Rectal smooth muscle tissue (tissue), 1 donor: Measurements from ENCODE around the gene CSTPP1.
A peak's percentile ranks its signal among the peaks of the same experiment; 100 is the strongest.
"Not testable (repeated sequence)": the region's sequence is repeated elsewhere in the genome, so short reads cannot be mapped to it uniquely, and the experiment has no call there.

Source experiments
- H3K27ac ChIP-seq: one replicate; pipeline ENCODE4 v1.7.0; 2013; ENCODE audit warnings: low read depth, low read length, inconsistent platforms
- H3K27me3 ChIP-seq: one replicate; pipeline ENCODE4 v1.7.0; 2013; ENCODE audit warnings: low read length; ENCODE audit not compliant: control insufficient read depth, insufficient read depth
- H3K36me3 ChIP-seq: one replicate; pipeline ENCODE4 v1.7.0; 2013; ENCODE audit warnings: low read length; ENCODE audit not compliant: control insufficient read depth, insufficient read depth
- H3K4me1 ChIP-seq: one replicate; pipeline ENCODE4 v1.7.0; 2013; ENCODE audit warnings: low read length; ENCODE audit not compliant: control insufficient read depth, insufficient read depth
- H3K4me3 ChIP-seq: one replicate; pipeline ENCODE4 v1.7.0; 2013; ENCODE audit warnings: low read length
- H3K9ac ChIP-seq: one replicate; pipeline ENCODE4 v1.7.0; 2013; ENCODE audit warnings: low read length

The CSTPP1 gene

DNA sequence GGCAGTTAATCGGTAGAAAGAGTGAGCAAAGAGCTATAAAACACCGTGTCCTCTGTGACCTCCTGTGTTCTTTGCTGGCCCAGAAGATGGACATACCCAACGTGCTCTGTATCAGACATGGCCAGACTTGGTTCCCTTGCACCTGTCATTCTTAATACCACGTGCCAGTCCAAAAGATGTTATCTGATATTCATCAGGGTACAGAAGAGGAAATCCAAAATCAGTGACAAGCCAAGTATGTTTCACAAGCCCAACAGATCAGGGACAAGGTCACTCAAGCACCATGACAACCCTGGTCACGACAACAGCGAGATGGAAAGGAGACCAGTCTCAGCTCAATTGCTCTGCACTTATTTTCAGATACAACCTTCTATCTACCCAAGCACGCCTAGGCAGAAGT is 21.7 kb upstream of the CSTPP1 start:
- Histone ChIP-seq H3K4me3 (no peak overlapping the region), H3K27me3 (no peaks in the 10 kb centered on the region), H3K36me3 (no peaks in the 10 kb centered on the region), H3K27ac (no peak overlapping the region), H3K9ac (no peak overlapping the region), H3K4me1 (peaks cover 6% of the 10 kb centered on the region)

DNA sequence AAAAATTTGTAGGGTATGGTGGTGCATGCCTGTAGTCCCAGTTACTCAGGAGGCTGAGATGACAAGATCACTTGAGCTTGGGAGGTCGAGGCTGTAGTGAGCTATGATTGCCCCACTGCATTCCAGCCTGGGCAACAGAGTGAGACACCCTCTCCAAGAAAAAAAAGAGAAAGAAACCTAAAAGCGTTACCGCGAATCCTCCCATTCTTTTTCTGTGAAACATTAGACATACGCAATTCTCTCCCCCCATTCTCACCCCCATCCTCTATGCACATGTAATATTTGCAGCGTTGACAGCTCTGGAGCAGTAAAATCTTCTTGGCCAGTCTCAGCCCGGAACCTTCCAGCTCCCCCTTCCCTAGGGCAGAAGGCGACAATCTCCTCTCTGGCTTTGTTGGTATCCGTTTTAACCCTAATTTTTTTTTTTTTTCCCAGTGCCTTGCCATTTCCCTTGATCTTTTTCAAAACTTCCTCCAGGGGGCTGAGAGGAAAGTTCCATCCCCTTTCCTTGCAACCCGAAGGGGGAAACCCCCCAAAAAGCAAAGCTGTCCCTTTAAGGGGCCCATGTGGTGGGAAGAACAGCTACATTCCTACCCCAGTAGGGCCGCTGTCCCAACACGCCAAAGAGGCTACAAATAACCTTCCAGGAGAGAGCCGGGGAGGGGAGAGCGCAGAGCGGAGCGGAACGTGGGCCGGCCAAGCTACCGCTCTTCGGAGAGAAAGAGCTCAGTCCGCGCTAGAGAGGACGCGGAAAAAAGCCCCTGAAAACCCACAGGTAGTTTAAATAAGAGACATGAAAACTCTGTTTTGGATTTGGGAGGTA is 20.1 kb upstream of the CSTPP1 start:
- Histone ChIP-seq H3K27me3 (no peaks in the 10 kb centered on the region), H3K9ac (no peak overlapping the region), H3K4me1 (peaks cover 9% of the 10 kb centered on the region), H3K4me3 (peak overlapping the region; percentile 71), H3K27ac (peak overlapping the region; percentile 40), H3K36me3 (no peaks in the 10 kb centered on the region)

DNA sequence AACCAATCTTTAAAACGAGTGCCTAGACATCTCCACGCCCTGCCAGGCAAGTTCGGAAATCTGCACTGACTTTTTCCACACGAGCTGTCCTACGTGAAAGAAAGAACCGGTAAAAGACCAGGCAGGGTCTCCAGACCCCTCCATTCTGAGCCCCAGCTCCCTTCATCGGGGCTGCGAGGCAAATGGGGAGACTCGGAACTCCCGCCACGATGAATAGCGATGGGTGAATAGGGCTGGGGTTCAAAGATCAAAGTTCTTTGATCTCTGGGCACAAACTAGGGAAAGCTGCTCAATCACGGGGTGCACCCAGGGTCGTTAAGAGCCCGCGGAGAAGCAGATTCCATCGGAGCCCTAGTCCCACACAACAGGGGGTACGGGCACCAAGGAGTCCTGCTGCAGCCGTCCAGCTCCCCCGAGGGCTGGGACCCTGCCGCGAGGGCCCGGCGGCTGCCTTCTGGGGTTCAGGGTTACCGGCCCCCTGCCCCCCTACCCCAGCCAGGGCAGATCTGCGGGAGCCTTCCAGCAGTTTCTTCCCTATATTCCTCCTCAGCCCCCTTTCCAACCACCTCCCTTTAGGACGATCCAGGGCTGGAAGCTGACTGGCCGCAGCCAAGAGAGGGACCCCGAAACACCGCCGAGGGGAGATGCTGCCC is 19.3 kb upstream of the CSTPP1 start:
- H3K27ac ChIP-seq, result peak overlapping the region; percentile 40
- no peaks in the 10 kb centered on the region for H3K36me3 ChIP-seq
- no peaks in the 10 kb centered on the region for H3K27me3 ChIP-seq
- H3K4me1 ChIP-seq, result peaks cover 9% of the 10 kb centered on the region
- H3K4me3 ChIP-seq, result peak overlapping the region; percentile 71
- peak overlapping the region; percentile 17 for H3K9ac ChIP-seq

DNA sequence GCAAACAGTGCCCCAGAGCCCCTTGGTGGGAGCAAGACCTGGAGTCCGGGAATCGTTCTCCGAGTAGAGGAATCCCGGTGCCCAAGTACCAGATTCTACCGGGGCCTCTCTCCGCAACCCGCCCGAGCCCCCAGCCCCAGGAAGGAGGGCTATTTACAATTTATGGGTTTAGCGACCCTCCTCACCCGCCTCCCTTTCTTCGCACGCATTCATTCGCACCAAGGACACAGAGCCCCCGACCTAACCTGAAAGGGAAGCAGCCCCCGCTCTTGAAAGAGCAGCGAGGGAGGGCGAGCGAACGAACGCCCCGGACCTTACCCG is 18.8 kb upstream of the CSTPP1 start:
- H3K4me1 ChIP-seq, result peaks cover 9% of the 10 kb centered on the region
- peak overlapping the region; percentile 17 for H3K9ac ChIP-seq
- peak overlapping the region; percentile 40 for H3K27ac ChIP-seq
- H3K36me3 ChIP-seq, result no peaks in the 10 kb centered on the region
- H3K4me3 ChIP-seq, result peak overlapping the region; percentile 71
- no peaks in the 10 kb centered on the region for H3K27me3 ChIP-seq

DNA sequence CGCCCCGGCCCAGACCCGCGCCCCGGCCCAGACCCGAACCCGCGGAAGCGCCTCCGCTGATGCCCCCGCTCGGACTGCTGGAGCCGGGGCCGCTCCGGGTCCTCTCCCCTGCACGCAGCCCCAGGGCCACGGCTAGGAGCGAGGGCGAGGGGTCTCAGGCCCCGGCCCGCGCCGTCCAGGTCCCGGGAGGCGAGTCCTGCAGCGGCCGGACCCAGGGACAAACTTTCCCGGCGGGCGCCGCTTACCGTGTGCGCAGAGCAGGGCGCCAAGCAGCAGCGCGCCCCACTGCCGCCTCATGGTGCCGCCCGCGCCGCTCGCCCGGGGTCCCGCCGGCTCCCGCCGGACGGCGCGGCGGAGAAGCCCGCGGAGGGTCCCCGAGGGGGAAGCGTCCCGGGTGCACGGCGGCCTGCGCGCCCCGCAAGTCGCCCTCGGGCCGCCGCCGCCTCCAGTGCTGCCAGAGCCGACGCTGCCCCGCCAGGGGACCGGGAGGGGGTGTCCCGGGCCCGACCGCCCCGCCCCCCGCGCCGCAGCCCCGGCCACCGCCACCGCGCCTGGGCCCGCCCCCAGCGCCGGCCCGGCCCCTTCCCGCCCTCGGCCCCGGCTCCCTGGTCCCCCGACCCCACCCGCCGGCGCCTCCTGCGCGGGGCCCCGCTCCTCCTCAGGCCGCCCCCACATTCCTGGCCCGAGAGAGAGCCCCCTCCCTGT is 18.3 kb upstream of the CSTPP1 start, which contains the start of gene LRP4:
TSS of gene LRP4 (minus strand) at position 468 of the 705 bp plus-strand sequence. CDS start at position 297, 171 bp downstream.
- Histone ChIP-seq H3K4me1 (peaks cover 9% of the 10 kb centered on the region), H3K36me3 (no peaks in the 10 kb centered on the region), H3K27me3 (no peaks in the 10 kb centered on the region), H3K9ac (peak within 1 kb of the TSS; percentile 17), H3K27ac (peak within 1 kb of the TSS; percentile 40), H3K4me3 (peak within 1 kb of the TSS; percentile 71)

DNA sequence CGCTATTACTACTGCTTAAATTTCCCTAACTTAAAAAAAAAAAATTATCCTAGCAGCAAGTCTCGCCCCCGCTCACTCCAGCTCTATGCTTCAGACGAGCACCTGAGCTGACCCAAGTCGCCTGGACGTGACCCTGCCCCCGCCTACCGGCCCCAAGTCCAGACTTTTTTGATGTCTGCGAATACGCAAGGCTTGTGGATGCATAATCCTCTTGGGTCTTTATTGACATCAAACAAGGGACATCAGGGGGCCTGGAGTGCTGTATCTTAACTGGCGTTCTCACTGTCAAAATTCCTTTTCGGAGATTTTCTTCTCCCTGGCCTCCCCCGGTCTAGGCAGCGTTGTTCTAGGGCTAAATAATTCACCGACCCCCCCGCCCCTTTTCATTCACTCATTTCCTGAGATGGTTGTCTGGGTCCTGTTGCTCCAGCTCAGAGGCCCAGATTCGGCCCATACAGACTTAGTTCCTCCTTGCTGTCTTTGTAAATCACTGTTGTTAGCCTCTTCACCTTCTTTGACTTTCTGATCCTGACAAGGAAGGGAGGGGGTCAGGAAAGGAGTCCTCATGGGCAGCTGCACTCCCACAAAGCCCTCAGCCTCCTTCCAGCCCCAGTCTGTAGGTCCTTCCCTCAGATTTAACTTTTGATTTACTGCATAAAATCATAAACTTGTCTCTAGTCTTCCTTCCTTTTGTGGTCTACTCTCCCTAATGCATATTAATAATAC is 17.6 kb upstream of the CSTPP1 start:
- no peak overlapping the region for H3K9ac ChIP-seq
- H3K27ac ChIP-seq, result no peak overlapping the region
- no peaks in the 10 kb centered on the region for H3K36me3 ChIP-seq
- H3K27me3 ChIP-seq, result no peaks in the 10 kb centered on the region
- H3K4me1 ChIP-seq, result peaks cover 9% of the 10 kb centered on the region
- H3K4me3 ChIP-seq, result peak overlapping the region; percentile 44

DNA sequence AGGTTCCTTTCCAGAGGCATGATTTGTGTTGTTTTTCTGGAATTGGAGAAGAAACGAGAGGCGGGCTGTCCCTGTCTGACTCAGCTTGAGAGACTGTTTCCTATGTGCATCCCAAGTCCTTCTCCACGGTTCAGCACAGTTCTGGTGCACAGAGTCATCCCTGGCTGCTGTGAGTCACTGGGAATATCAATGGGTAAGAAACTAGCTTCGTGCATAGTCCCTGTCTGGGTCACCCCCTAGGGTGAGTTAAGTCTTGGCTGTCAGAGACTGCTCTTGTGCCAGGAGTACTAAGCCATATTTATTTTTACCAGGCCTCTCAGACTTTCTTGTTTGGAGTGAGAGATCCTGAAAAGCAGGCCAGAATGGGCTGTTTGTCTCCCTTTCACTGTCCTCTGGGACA is 15.8 kb upstream of the CSTPP1 start:
- H3K36me3 ChIP-seq, result no peaks in the 10 kb centered on the region
- peak overlapping the region; percentile 68 for H3K27ac ChIP-seq
- no peaks in the 10 kb centered on the region for H3K27me3 ChIP-seq
- no peak overlapping the region for H3K4me3 ChIP-seq
- no peak overlapping the region for H3K9ac ChIP-seq
- peaks cover 9% of the 10 kb centered on the region for H3K4me1 ChIP-seq

DNA sequence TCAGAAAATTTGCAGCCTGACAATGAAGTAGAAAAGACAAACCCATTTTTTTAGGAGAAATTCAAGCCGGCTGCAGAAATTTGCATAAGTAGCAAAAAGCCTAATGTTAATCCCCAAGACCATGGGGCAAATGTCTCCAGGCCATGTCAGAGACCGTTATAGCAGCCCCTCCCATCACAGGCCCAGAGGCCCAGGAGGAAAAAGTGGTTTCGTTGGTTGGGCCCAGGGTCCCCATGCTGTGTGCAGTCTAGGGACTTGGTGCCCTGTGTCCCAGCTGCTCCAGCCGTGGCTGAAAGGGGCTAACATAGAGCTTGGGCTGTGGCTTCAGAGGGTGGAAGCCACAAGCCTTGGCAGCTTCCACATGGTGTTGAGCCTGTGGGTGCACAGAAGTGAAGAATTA is 8.6 kb upstream of the CSTPP1 start:
- not testable (repeated sequence) for H3K4me3 ChIP-seq

DNA sequence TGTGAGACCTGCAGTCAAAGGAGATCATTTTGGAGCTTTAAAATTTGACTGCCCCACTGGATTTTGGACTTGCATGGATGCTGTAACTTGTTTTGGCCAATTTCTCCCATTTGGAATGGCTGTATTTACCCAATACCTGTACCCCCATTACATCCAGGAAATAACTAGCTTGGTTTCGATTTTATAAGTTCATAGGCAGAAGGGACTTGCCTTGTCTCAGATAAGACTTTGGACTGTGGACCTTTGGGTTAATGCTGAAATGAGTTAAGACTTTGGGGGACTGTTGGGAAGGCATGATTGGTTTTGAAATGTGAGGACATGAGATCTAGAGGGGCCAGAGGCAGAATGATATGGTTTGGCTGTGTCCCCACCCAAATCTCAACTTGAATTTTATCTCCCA is 7.9 kb upstream of the CSTPP1 start:
- H3K36me3 ChIP-seq, H3K9ac ChIP-seq, H3K27ac ChIP-seq, H3K4me1 ChIP-seq, H3K27me3 ChIP-seq, H3K4me3 ChIP-seq: not testable (repeated sequence)

More for the DNA sequence above, 8.6 kb upstream of the CSTPP1 start:
- H3K4me1 ChIP-seq, H3K27me3 ChIP-seq, H3K36me3 ChIP-seq, H3K9ac ChIP-seq, H3K27ac ChIP-seq: not testable (repeated sequence)

DNA sequence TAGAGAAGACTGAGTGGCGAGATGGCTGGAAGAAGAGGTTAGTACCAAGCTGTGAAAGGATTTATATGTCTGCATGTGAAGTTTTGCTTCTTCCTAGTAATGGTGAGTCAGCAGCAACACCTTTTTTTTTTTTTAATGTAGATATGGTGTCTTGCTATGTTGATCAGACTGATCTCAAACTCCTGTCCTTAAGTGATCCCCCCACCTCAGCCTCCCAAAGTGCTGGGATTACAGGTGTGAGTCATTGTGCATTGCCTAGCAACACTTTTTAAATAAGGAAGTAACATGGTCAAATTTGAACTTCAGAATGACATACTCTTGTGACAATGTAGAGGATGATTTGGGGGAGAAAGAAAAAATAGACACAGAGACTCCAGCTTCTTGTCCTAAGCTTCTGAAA is 6.5 kb upstream of the CSTPP1 start:
- H3K4me3 ChIP-seq, result no peak overlapping the region
- no peaks in the 10 kb centered on the region for H3K36me3 ChIP-seq
- no peaks in the 10 kb centered on the region for H3K27me3 ChIP-seq
- H3K9ac ChIP-seq, result no peak overlapping the region
- H3K27ac ChIP-seq, result no peak overlapping the region
- no peaks in the 10 kb centered on the region for H3K4me1 ChIP-seq

DNA sequence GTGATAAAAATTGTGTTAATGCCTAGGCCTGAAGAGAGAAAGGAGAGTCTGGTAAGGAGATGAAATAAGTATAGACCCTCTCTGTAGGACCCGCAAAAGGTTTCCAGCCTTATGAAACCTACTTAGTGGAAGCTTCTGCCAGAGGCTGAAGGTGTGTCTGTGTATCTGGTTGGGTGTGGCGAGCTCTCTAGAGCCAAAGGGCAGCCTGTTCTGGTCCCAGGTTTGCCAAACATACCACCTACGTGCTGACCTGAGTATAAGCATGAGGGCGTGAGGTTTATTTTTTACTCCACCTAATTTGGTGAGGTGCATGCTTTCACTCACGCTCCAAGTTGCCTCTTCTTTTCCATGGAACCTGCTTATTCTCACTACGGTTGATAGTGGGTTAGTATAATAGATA is 5.6 kb downstream of the CSTPP1 start:
- Histone ChIP-seq H3K36me3 (no peaks in the 10 kb centered on the region), H3K27me3 (no peaks in the 10 kb centered on the region), H3K27ac (no peak overlapping the region), H3K4me1 (no peaks in the 10 kb centered on the region), H3K9ac (no peak overlapping the region), H3K4me3 (no peak overlapping the region)
